HepG2 (cell line): ENCODE measurements around the gene VAMP5. TPM values are rescaled to one million over a fixed set of nuclear protein-coding genes. Genes with fewer than 3 reads are reported as not detected.
A peak's percentile ranks its signal among the peaks of the same experiment; 100 is the strongest.

Source experiments
- FOXK1 ChIP-seq: sonication (generic); formaldehyde crosslinking; IDR thresholded peaks from 2 replicates; pipeline ENCODE4 v1.4.0; 2020; ENCODE audit warnings: low read depth, missing genetic modification reagents, borderline replicate concordance
- FUBP1 ChIP-seq: sonication (generic); formaldehyde crosslinking; IDR thresholded peaks from 2 replicates; pipeline ENCODE4 v1.5.1; 2020; ENCODE audit warnings: missing genetic modification reagents, mild to moderate bottlenecking, borderline replicate concordance
- HMGXB4 ChIP-seq, 2 experiments: sonication (generic) in 1 of 2; formaldehyde crosslinking in 1 of 2; IDR thresholded peaks; 2 replicates each; pipeline versions ENCODE4 v1.4.0 to v1.6.1; 2018 to 2020; ENCODE audit warnings: missing genetic modification reagents in 2 of 2, borderline replicate concordance in 1 of 2, low read depth in 1 of 2, mild to moderate bottlenecking in 1 of 2, missing biosample characterization in 1 of 2
- KAT7 ChIP-seq: IDR thresholded peaks from 2 replicates; pipeline ENCODE4 v1.6.1; 2018; ENCODE audit warnings: borderline replicate concordance, missing compliant biosample characterization
- MAFF ChIP-seq: IDR thresholded peaks from 2 replicates; pipeline ENCODE4 v1.6.1; 2011; ENCODE audit warnings: low read depth, low read length, improper control_type of control experiment
- MIER2 ChIP-seq: IDR thresholded peaks from 2 replicates; pipeline ENCODE4 v1.6.1; 2016; ENCODE audit warnings: missing biosample characterization, missing genetic modification reagents
- PHF21A ChIP-seq: sonication (generic); formaldehyde crosslinking; IDR thresholded peaks from 2 replicates; pipeline ENCODE4 v1.5.0; 2020; ENCODE audit warnings: mild to moderate bottlenecking, missing genetic modification reagents
- SKI ChIP-seq: fragments of 450-650 bp; IDR thresholded peaks from one replicate; pipeline ENCODE4 v1.6.1; 2018; ENCODE audit warnings: mild to moderate bottlenecking; ENCODE audit not compliant: partially characterized antibody
- TERF1 ChIP-seq: sonication (generic); formaldehyde crosslinking; IDR thresholded peaks from 2 replicates; pipeline ENCODE4 v1.8.0; 2022; ENCODE audit warnings: mild to moderate bottlenecking, missing genetic modification reagents, moderate library complexity
- ZBTB38 ChIP-seq: sonication (generic); formaldehyde crosslinking; IDR thresholded peaks from 2 replicates; pipeline ENCODE4 v1.5.1; 2020; ENCODE audit warnings: mild to moderate bottlenecking, missing genetic modification reagents
- ZNF17 ChIP-seq: sonication (generic); formaldehyde crosslinking; IDR thresholded peaks from 2 replicates; pipeline ENCODE4 v1.5.0; 2020; ENCODE audit warnings: mild to moderate bottlenecking, missing genetic modification reagents
- ZNF205 ChIP-seq: IDR thresholded peaks from 2 replicates; pipeline ENCODE4 v1.6.1; 2018; ENCODE audit warnings: missing biosample characterization, missing genetic modification reagents
- ZNF343 ChIP-seq: sonication (generic); formaldehyde crosslinking; IDR thresholded peaks from 2 replicates; pipeline ENCODE4 v1.4.0; 2020; ENCODE audit warnings: mild to moderate bottlenecking, missing genetic modification reagents
- ZNF350 ChIP-seq: sonication (generic); formaldehyde crosslinking; IDR thresholded peaks from 2 replicates; pipeline ENCODE4 v1.4.0; 2020; ENCODE audit warnings: mild to moderate bottlenecking, low read depth, missing genetic modification reagents, borderline replicate concordance
- ZNF501 ChIP-seq: sonication (generic); formaldehyde crosslinking; IDR thresholded peaks from 2 replicates; pipeline ENCODE4 v1.5.1; 2020; ENCODE audit warnings: mild to moderate bottlenecking, moderate library complexity, missing genetic modification reagents
- ZNF513 ChIP-seq: sonication (generic); formaldehyde crosslinking; conservative IDR thresholded peaks from 2 replicates; pipeline ENCODE4 v1.5.0; 2020; ENCODE audit warnings: missing genetic modification reagents
- ZNF660 ChIP-seq: sonication (generic); formaldehyde crosslinking; IDR thresholded peaks from 2 replicates; pipeline ENCODE4 v1.5.1; 2020; ENCODE audit warnings: mild to moderate bottlenecking, low read depth, missing genetic modification reagents, borderline replicate concordance
- ZNF724P ChIP-seq: sonication (generic); formaldehyde crosslinking; IDR thresholded peaks from 2 replicates; pipeline ENCODE4 v1.8.0; 2022; ENCODE audit warnings: missing genetic modification reagents, borderline replicate concordance
- ZSCAN22 ChIP-seq: sonication (generic); formaldehyde crosslinking; IDR thresholded peaks from 2 replicates; pipeline ENCODE4 v1.4.0; 2020; ENCODE audit warnings: mild to moderate bottlenecking, missing genetic modification reagents
- ZUFSP ChIP-seq: sonication (generic); formaldehyde crosslinking; IDR thresholded peaks from 2 replicates; pipeline ENCODE4 v1.9.0; 2021; ENCODE audit warnings: missing genetic modification reagents, mild to moderate bottlenecking, borderline replicate concordance
- polyA plus RNA-seq, 8 experiments: library from polyadenylated mRNA; depleted of rRNA in 3 of 8; stranded (reverse) in 7 of 8; unstranded in 1 of 8; fragments of >200 nt; fragmentation: Illumina TruSeq in 4 of 8; extraction: Trizol in 4 of 8; gene quantifications; 2 replicates each; pipeline versions ENCODE4 v1.2.1 to v1.2.3, GENCODE V29; 2011 to 2016; ENCODE audit warnings: low read depth in 4 of 8, missing spikeins in 1 of 8, mixed read lengths in 1 of 8; ENCODE audit not compliant: insufficient read depth in 1 of 8
- total RNA-seq, 5 experiments: library from RNA; depleted of rRNA; stranded (reverse); fragments of >200 nt; fragmentation: Illumina TruSeq; extraction: Trizol; gene quantifications; 2 replicates each; pipeline ENCODE4 v1.2.3, GENCODE V29; 2016; ENCODE audit warnings: low read depth in 1 of 5

Gene VAMP5
- total and polyA plus RNA-seq, 2 of the 13 experiments (the other 11 are each of a cell fraction or from before 2014, with no cell fraction given) = 7.2 to 56.7 TPM

- TF ChIP-seq FOXK1 (CRISPR knock-in tag) = peak; percentile 44; the same call in 1 of the 2 replicates
- TF ChIP-seq ZNF343 (CRISPR knock-in tag) = no peak
- TF ChIP-seq ZSCAN22 (CRISPR knock-in tag) = no peak
- TF ChIP-seq ZNF17 = no peak
- no peak for TF ChIP-seq TERF1 (CRISPR knock-in tag)
- TF ChIP-seq ZUFSP = no peak
- no peak for TF ChIP-seq ZNF513 (CRISPR knock-in tag)
- peak; percentile 41 for TF ChIP-seq ZNF501 (CRISPR knock-in tag)
- TF ChIP-seq ZNF660 (CRISPR knock-in tag) = no peak
- TF ChIP-seq MIER2 = no peak
- TF ChIP-seq SKI = peak; percentile 10
- TF ChIP-seq HMGXB4 (CRISPR knock-in tag; IDR thresholded peaks at IDR 0.05; ENCODE audit: borderline replicate concordance in 1 of 2, low read depth in 1 of 2) = peak; percentile 37 to 45; a peak in 1 of 4 replicates
- TF ChIP-seq ZBTB38 = peak; percentile 29; the same call in 1 of the 2 replicates
- peak; percentile 83 for TF ChIP-seq ZNF350 (CRISPR knock-in tag)
- peak; percentile 58 for TF ChIP-seq PHF21A (CRISPR knock-in tag)
- peak; percentile 32 for TF ChIP-seq MAFF
- no peak for TF ChIP-seq KAT7 (CRISPR knock-in tag)
- peak; percentile 60; the same call in 1 of the 2 replicates for TF ChIP-seq ZNF724P (CRISPR knock-in tag)
- no peak; the same call in 1 of the 2 replicates for TF ChIP-seq ZNF205 (CRISPR knock-in tag)
- no peak for TF ChIP-seq FUBP1 (CRISPR knock-in tag)
Observed at GRCh38 chr2:85589982-85590791, 6.0 kb downstream of the VAMP5 start (continued).
